ENCODE data around the gene MRPL21. TPM values are rescaled to one million over a fixed set of nuclear protein-coding genes. Genes with fewer than 3 reads are reported as not detected.

MRPL21 gene
- total and polyA plus RNA-seq, 2 of the 13 experiments (the other 11 are each of a cell fraction or from before 2014, with no cell fraction given): 61.5 to 100 TPM

GRCh38 chr11:68878022-68878421 is 25.6 kb downstream of the MRPL21 start (continued):
- TF ChIP-seq FOXA3 (CRISPR knock-in tag; IDR thresholded peaks at IDR 0.05): peak; percentile 8; the same call in 1 of the 2 replicates
- TF ChIP-seq, protein P1, sequence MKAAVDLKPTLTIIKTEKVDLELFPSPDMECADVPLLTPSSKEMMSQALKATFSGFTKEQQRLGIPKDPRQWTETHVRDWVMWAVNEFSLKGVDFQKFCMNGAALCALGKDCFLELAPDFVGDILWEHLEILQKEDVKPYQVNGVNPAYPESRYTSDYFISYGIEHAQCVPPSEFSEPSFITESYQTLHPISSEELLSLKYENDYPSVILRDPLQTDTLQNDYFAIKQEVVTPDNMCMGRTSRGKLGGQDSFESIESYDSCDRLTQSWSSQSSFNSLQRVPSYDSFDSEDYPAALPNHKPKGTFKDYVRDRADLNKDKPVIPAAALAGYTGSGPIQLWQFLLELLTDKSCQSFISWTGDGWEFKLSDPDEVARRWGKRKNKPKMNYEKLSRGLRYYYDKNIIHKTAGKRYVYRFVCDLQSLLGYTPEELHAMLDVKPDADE (CRISPR knock-in tag; IDR thresholded peaks at IDR 0.05): no peak
- TF ChIP-seq RARA (CRISPR knock-in tag; IDR thresholded peaks at IDR 0.05): peak; percentile 70
- TF ChIP-seq MEF2D (CRISPR knock-in tag; IDR thresholded peaks at IDR 0.05): no peak; the same call in 1 of the 2 replicates
- peak; percentile 89 for TF ChIP-seq BHLHE40 (IDR thresholded peaks at IDR 0.05; ENCODE audit: low read length)
- peak; percentile 84 for TF ChIP-seq FOSL2 (CRISPR knock-in tag; IDR thresholded peaks at IDR 0.05)
- TF ChIP-seq ZNF281 (CRISPR knock-in tag; IDR thresholded peaks at IDR 0.05; ENCODE audit: borderline replicate concordance): peak; percentile 21; the same call in 1 of the 2 replicates
- peak; percentile 47; the same call in 1 of the 2 replicates for TF ChIP-seq RXRB (CRISPR knock-in tag; IDR thresholded peaks at IDR 0.05; ENCODE audit: borderline replicate concordance)
- no peak for TF ChIP-seq ZNF772 (CRISPR knock-in tag; IDR thresholded peaks at IDR 0.05)

Data from HepG2 (cell line).